ENCODE results near the gene GAPDH. TPM values are rescaled to one million over a fixed set of nuclear protein-coding genes. Genes with fewer than 3 reads are reported as not detected.

The GAPDH gene
- total and polyA plus RNA-seq, 5 donors, result 3,735 to 4,983 (median 3,958) TPM

Other genes with a start within 250 kb of the GAPDH start
- under 1 TPM in 1 of 4 donors, not detected in 3; 0.64 TPM for gene PLEKHG6, start 223.8 kb upstream of the GAPDH start, total RNA-seq
- 1.5 TPM for gene PLEKHG6, start 223.8 kb upstream of the GAPDH start, polyA plus RNA-seq
- gene TNFRSF1A, start 192.4 kb upstream of the GAPDH start, total RNA-seq, result 100 to 1,000 TPM in 1 of 4 donors, 10 to 100 TPM in 3; 65.6 to 103 (median 75.9) TPM
- gene TNFRSF1A, start 192.4 kb upstream of the GAPDH start, polyA plus RNA-seq, result 41.3 TPM
- gene SCNN1A, start 159.0 kb upstream of the GAPDH start, total RNA-seq, result under 1 TPM; 0.08 to 0.80 (median 0.50) TPM
- gene SCNN1A, start 159.0 kb upstream of the GAPDH start, polyA plus RNA-seq, result 0.23 TPM
- gene LTBR, start 150.4 kb upstream of the GAPDH start, total RNA-seq, result 10 to 100 TPM; 37.6 to 54.2 (median 40.3) TPM
- 30.8 TPM for gene LTBR, start 150.4 kb upstream of the GAPDH start, polyA plus RNA-seq
- gene CD27, start 89.6 kb upstream of the GAPDH start, total RNA-seq, result under 1 TPM in 3 of 4 donors, not detected in 1; 0.29 to 0.80 (median 0.33) TPM
- 0.27 TPM for gene CD27, start 89.6 kb upstream of the GAPDH start, polyA plus RNA-seq
- gene TAPBPL, start 82.5 kb upstream of the GAPDH start, total RNA-seq, result 10 to 100 TPM; 14.2 to 19.5 (median 17.1) TPM
- gene TAPBPL, start 82.5 kb upstream of the GAPDH start, polyA plus RNA-seq, result 17.2 TPM
- gene VAMP1, start 63.8 kb upstream of the GAPDH start, total RNA-seq, result 1 to 10 TPM; 3.6 to 9.0 (median 6.1) TPM
- gene VAMP1, start 63.8 kb upstream of the GAPDH start, polyA plus RNA-seq, result 4.7 TPM
- gene MRPL51, start 41.3 kb upstream of the GAPDH start, total RNA-seq, result 100 to 1,000 TPM; 192 to 233 (median 213) TPM
- gene MRPL51, start 41.3 kb upstream of the GAPDH start, polyA plus RNA-seq, result 180 TPM
- 10 to 100 TPM; 13.5 to 16.8 (median 14.6) TPM for gene NCAPD2, start 40.4 kb upstream of the GAPDH start, total RNA-seq
- 5.7 TPM for gene NCAPD2, start 40.4 kb upstream of the GAPDH start, polyA plus RNA-seq
- 10 to 100 TPM; 15.1 to 23.6 (median 19.1) TPM for gene IFFO1, start 21.5 kb downstream of the GAPDH start, total RNA-seq
- gene IFFO1, start 21.5 kb downstream of the GAPDH start, polyA plus RNA-seq, result 15.7 TPM
- gene NOP2, start 33.8 kb downstream of the GAPDH start, total RNA-seq, result 10 to 100 TPM; 15.1 to 27.5 (median 16.5) TPM
- 9.6 TPM for gene NOP2, start 33.8 kb downstream of the GAPDH start, polyA plus RNA-seq
- gene CHD4, start 72.9 kb downstream of the GAPDH start, total RNA-seq, result 100 to 1,000 TPM; 138 to 165 (median 153) TPM
- gene CHD4, start 72.9 kb downstream of the GAPDH start, polyA plus RNA-seq, result 142 TPM
- gene LPAR5, start 101.4 kb downstream of the GAPDH start, total RNA-seq, result 1 to 10 TPM; 1.1 to 2.6 (median 2.0) TPM
- gene LPAR5, start 101.4 kb downstream of the GAPDH start, polyA plus RNA-seq, result 0.86 TPM
- gene ACRBP, start 112.9 kb downstream of the GAPDH start, total RNA-seq, result 1 to 10 TPM; 1.0 to 2.1 (median 1.1) TPM
- gene ACRBP, start 112.9 kb downstream of the GAPDH start, polyA plus RNA-seq, result 0.50 TPM
- 10 to 100 TPM; 18.3 to 31.2 (median 30.2) TPM for gene ING4, start 128.6 kb downstream of the GAPDH start, total RNA-seq
- gene ING4, start 128.6 kb downstream of the GAPDH start, polyA plus RNA-seq, result 27.0 TPM
- 10 to 100 TPM; 32.9 to 35.0 (median 33.8) TPM for gene ZNF384, start 154.9 kb downstream of the GAPDH start, total RNA-seq
- 23.5 TPM for gene ZNF384, start 154.9 kb downstream of the GAPDH start, polyA plus RNA-seq
- gene PIANP, start 166.3 kb downstream of the GAPDH start, total RNA-seq, result under 1 TPM in 3 of 4 donors, not detected in 1; 0.29 to 0.99 (median 0.80) TPM
- gene PIANP, start 166.3 kb downstream of the GAPDH start, polyA plus RNA-seq, result 0.18 TPM
- gene COPS7A, start 189.5 kb downstream of the GAPDH start, total RNA-seq, result 10 to 100 TPM; 60.3 to 71.0 (median 65.9) TPM
- 71.8 TPM for gene COPS7A, start 189.5 kb downstream of the GAPDH start, polyA plus RNA-seq
- 100 to 1,000 TPM; 123 to 135 (median 130) TPM for gene MLF2, start 218.6 kb downstream of the GAPDH start, total RNA-seq
- 146 TPM for gene MLF2, start 218.6 kb downstream of the GAPDH start, polyA plus RNA-seq
- 100 to 1,000 TPM; 116 to 161 (median 149) TPM for gene PTMS, start 231.8 kb downstream of the GAPDH start, total RNA-seq
- 244 TPM for gene PTMS, start 231.8 kb downstream of the GAPDH start, polyA plus RNA-seq
- 1 to 10 TPM in 2 of 4 donors, under 1 TPM in 2; 0.28 to 1.1 (median 0.76) TPM for gene LAG3, start 238.0 kb downstream of the GAPDH start, total RNA-seq
- gene LAG3, start 238.0 kb downstream of the GAPDH start, polyA plus RNA-seq, result 0.57 TPM